Measurements from ENCODE around the gene LRRC4B. TPM values are rescaled to one million over a fixed set of nuclear protein-coding genes. Genes with fewer than 3 reads are reported as not detected.

The LRRC4B gene
- total RNA-seq, 1 experiment from 2014 or later: 3.8 TPM

DNA sequence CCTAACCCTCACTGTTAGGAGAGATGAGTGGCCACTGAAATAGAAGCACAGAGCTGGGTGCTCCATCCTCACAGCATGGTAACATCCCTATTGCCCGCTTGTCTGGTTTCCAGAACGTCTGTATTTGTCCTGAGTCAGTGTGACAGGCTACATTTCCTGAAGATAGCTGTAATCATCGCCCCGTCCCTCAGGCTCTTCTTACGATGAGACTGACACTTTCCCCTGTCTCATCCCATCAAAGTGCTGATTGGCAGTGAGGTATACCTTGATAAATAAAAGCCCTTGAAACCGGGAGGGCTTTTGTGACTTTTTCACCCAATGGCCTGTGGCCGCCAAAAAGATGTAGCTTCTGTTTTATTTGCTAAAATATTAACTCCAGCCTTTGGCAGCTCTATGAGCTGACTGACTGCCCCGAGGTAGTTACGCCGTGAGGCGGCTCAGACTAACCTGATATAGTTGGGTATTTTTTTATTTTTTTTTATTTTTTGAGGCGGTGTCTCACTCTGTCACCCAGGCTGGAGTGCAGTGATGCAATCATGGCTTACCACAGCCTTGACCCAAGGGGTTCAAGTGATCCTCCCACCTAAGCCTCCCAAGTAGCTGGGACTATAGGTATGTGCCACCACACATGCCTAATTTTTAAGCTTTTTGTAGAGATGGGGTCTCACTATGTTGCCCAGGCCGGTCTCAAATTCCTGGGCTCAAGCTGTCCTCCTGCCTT, 5.7 kb upstream of the LRRC4B start:
- H2BK15ac ChIP-seq (ENCODE audit: low read depth, low read length): no peak overlapping the region
- H3K14ac ChIP-seq (ENCODE audit: insufficient read depth, low read length): no peak overlapping the region
- no peak overlapping the region for H3K27ac ChIP-seq (ENCODE audit: insufficient read length, low read depth, low read length)
- H4K91ac ChIP-seq (ENCODE audit: insufficient read length, low read depth, low read length): no peak overlapping the region
- no peak overlapping the region for H3K23ac ChIP-seq (ENCODE audit: insufficient read length, low read depth, low read length)
- no peaks in the 10 kb centered on the region for H3K23me2 ChIP-seq (ENCODE audit: insufficient read length, low read depth, low read length, poor library complexity, severe bottlenecking)
- H3K4me3 Mint-ChIP-seq: no peak overlapping the region
- no peak overlapping the region for H3K9ac ChIP-seq (ENCODE audit: extremely low read depth, insufficient read length, low read length)
- no peaks in the 10 kb centered on the region for H4K20me1 ChIP-seq (ENCODE audit: control insufficient read depth, insufficient read depth, insufficient read length)
- H3K27ac Mint-ChIP-seq: no peak overlapping the region
- TF ChIP-seq, protein P1, sequence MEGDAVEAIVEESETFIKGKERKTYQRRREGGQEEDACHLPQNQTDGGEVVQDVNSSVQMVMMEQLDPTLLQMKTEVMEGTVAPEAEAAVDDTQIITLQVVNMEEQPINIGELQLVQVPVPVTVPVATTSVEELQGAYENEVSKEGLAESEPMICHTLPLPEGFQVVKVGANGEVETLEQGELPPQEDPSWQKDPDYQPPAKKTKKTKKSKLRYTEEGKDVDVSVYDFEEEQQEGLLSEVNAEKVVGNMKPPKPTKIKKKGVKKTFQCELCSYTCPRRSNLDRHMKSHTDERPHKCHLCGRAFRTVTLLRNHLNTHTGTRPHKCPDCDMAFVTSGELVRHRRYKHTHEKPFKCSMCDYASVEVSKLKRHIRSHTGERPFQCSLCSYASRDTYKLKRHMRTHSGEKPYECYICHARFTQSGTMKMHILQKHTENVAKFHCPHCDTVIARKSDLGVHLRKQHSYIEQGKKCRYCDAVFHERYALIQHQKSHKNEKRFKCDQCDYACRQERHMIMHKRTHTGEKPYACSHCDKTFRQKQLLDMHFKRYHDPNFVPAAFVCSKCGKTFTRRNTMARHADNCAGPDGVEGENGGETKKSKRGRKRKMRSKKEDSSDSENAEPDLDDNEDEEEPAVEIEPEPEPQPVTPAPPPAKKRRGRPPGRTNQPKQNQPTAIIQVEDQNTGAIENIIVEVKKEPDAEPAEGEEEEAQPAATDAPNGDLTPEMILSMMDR (conservative IDR thresholded peaks at IDR 0.05): no peak
- H2BK20ac ChIP-seq (ENCODE audit: low read depth, low read length, poor library complexity, severe bottlenecking): no peak overlapping the region
- H3K36me3 Mint-ChIP-seq (ENCODE audit: insufficient read depth in 1 of 3, low read depth in 3 of 3): no peaks in the 10 kb centered on the region
- H3K18ac ChIP-seq (ENCODE audit: insufficient read length, low read depth, low read length): no peak overlapping the region
- H4K5ac ChIP-seq (ENCODE audit: insufficient read length, low read depth, low read length): no peak overlapping the region
- H2BK120ac ChIP-seq (ENCODE audit: low read depth, low read length, poor library complexity, severe bottlenecking): no peak overlapping the region
- H3K4me1 Mint-ChIP-seq: peaks cover 2 to 14% of the 10 kb centered on the region in 2 experiments; a peak in 2 of 4 replicates
- no peaks in the 10 kb centered on the region for H3K9me3 ChIP-seq (ENCODE audit: control insufficient read depth, low read depth, low read length)
- no peak overlapping the region for H3K56ac ChIP-seq (ENCODE audit: insufficient read length, low read depth, low read length)
- H3K27me3 Mint-ChIP-seq (ENCODE audit: low read depth): peaks cover 57% of the 10 kb centered on the region
- H3K27me3 ChIP-seq (ENCODE audit: insufficient read depth, low read length): no peaks in the 10 kb centered on the region
- H3K4ac ChIP-seq (ENCODE audit: low read depth, low read length): no peak overlapping the region
- no peak overlapping the region for H2BK12ac ChIP-seq (ENCODE audit: insufficient read length, low read depth, low read length)
- no peaks in the 10 kb centered on the region for H3K79me2 ChIP-seq (ENCODE audit: insufficient read depth, low read length)
- H3K4me2 ChIP-seq (ENCODE audit: insufficient read depth, insufficient read length, low read length): no peak overlapping the region
- H3T11ph ChIP-seq (ENCODE audit: low read length): no peak overlapping the region
- no peak overlapping the region for H2AFZ ChIP-seq (ENCODE audit: low read length)
- no peak overlapping the region for H2BK5ac ChIP-seq (ENCODE audit: insufficient read length, low read length)
- no CpG with 5 or more reads among the region's 13 CpGs for WGBS (ENCODE audit: extremely low coverage, insufficient read length, low lambda C conversion rate)
- no peaks in the 10 kb centered on the region for H3K79me1 ChIP-seq (ENCODE audit: insufficient read depth, low read depth, low read length, poor library complexity, severe bottlenecking)
- no peak overlapping the region for H2AK5ac ChIP-seq (ENCODE audit: insufficient read length, low read length)
- no peak overlapping the region for H4K8ac ChIP-seq (replicated peaks; ENCODE audit: insufficient read length, low read depth, low read length)
- H3K9me3 Mint-ChIP-seq: no peaks in the 10 kb centered on the region
- H3K4me1 ChIP-seq (ENCODE audit: insufficient read depth, low read length): no peaks in the 10 kb centered on the region
- DNase-seq: no peak
